NCI-H1930 (cell line): ENCODE results near the gene CPLX1.

Source experiments
- DNase-seq, 2 experiments: peaks; one replicate each; lab custom pipeline; 2025; lab: John Stamatoyannopoulos, UW

CPLX1 gene

GRCh38 chr4:855880-856224 is 29.9 kb upstream of the CPLX1 start:
- DNase-seq, result no peak

DNA sequence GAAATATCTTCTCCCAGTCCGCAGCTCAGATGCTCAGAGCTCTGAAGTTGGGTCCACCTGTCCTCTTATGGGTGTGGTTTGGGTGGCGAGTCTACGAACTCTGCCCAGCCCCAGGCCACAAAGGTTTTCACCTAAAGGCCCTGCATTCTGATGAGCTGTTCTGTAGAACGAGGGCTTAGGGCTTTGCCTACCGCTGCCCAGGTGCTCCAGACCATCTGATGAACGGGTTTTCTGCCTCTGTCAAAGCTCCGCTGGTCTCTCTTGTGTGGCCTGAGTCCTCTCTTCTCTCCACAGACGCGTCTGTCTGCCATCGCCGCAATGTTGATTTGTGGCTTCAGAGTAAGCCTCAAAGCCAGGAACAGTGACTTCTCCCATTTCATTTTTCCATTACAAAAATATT is 28.4 kb upstream of the CPLX1 start:
- no peak for DNase-seq

- no peak for DNase-seq
These were observed 27.5 kb upstream of the CPLX1 start for GRCh38 chr4:853416-853781.

DNA sequence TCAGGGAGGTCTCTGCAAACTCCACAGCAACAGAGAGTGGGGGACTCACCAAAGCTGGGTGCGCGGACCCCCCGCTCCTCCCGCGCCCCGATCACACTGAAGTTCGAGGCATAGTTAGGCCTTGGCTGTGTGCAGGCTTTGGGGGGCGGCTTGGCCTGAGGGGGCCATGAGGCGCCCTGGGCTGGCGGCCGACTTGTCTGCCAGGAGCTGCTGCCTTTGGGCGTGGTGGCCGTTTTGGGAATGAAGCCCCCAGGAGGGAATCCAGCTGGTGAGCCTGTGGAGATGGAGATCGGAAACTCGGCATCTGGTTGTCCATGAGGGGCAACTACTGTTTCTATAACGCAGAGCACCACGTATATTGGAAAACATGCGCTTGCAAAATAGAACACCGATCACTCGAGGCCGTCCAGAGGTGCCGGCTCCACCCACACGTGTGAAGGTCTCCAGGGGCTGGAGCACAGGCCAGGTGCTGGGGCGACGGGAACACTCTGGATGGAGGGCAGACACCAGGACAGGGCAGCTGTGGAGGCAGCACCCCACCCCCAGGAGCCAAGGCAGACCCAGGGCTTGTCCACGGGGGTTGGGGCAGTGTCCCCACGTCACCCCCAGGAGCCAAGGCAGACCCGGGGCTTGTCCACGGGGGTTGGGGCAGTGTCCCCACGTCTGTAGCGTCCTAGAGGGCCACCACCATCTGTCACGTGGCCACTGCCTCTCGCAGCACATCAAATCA is 25.9 kb upstream of the CPLX1 start:
- DNase-seq, result no peak

- no peak for DNase-seq
These were observed 24.5 kb upstream of the CPLX1 start for GRCh38 chr4:850323-850945.

DNA sequence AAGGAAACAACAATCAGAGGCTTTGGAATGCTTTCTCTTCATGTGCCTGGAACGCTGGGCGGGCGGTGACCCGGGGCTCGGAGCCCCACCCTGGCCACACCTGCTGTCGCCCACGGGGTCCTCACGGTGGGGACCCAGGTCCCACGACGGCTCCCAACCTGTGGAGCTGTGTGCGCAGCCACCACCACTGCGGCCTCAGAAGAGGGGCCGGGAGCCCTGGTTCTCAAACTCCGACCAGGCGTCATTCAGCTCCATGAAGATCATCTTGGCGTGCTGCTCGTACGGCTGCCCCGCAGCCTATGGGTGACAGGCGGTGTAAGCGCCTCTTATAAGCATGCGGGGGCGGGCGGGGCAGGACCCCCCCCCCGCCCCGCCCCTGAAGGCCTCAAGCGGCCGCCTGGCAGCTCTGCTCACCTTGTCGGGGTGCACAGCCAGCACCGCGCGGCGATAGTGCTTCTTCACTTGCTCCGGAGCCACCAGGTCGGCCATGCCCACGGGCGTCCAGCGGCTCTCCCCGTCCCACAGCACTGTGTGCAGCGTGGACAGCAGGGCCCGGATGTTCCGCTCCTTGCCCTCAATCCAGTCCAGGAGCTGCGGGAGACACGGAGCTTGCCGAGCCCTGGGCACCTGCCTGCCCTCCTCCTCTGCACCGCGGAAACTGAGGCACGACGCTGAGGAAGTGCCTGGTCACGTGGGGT is 23.7 kb upstream of the CPLX1 start:
- DNase-seq, result no peak

- DNase-seq, result no peak
These were observed 23.0 kb upstream of the CPLX1 start for GRCh38 chr4:848803-849477.

DNA sequence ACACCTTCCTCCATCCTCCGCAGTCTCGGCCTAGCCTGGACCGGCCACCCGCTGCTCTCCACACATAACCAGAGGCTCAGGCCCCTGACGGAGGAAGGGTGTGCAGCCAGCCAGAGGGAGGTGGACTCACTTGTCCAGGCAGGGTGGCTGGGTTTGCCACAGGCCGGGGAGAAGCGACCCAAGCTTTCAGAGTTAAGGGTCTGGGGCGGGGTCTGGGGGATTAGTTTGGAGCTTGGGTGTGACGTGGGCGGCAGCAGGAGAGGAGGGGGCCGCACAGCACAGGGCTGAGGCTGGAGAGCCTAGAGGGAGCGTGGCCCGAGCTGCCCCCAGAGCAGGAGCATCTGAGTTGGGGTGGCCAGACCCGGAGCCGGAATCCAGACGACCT is 22.4 kb upstream of the CPLX1 start:
- no peak for DNase-seq

- DNase-seq, result no peak
These were observed 19.9 kb upstream of the CPLX1 start for GRCh38 chr4:845836-846251.

DNA sequence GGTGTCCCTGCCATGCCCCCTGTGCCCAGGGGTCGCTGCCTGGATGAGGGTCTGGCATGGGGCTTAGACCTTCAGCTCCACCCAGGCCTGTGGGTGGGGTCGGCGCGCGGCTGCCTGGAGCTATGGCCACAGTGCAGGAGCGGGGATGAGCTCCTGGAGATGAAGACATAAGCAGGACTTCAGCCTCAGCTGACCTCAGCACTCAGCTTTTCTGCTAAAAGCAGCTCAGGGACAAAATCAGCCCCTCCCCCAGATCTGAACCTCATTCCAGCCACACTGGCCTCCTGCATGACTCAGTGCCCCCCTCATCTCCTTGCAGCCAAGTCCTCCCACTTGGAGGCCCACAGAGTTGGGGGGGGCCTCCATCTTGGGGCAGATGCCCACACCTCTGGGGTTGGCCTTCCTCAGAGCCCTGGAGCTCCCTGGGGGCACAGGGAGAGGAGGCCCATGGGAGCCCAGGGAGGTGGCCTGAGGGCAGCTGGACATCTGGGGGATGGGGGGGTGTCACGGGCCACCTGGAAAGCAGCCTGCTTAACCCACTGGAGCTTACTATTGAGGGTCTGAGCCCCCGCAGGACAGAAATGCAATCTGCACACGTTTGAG is 19.4 kb upstream of the CPLX1 start:
- DNase-seq, result no peak

GRCh38 chr4:844752-845232 is 18.9 kb upstream of the CPLX1 start:
- DNase-seq, result no peak

DNA sequence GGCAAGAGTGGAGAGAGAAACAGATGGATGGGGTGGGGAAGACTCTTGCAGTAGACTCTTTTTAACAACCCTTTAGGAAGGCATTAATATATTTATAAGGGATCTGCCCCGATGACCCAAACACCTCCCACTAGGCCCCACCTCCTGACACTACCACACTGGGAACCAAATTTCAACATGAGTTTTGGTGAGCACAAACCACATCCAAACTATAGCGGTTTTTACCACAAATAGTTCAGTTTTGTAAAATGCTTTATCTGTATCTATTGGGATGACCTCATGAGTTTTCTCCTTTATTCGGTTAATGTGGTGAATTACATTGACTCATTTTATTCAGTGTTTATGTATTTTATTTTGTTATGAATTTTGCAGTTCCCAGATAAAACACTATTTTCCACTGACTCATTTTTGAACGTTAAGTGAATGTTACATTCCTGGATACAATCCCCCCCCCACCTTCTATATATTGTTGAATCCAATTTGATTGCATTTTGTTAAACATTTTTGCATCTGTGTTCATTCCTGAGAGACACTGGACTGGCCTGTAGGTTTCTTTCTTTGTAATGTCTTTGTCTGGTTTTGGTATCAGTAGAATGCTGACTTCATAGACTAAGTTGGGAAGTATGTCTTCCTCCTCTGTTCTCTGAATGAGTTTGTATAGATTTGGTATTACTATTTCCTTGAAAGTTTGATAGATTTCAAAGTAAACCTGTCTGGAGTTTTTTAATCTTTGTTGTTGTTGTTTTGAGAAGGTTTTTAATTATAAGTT is 13.9 kb upstream of the CPLX1 start:
- no peak for DNase-seq

- no peak for DNase-seq
These were observed 11.8 kb upstream of the CPLX1 start for GRCh38 chr4:837772-838171.

GRCh38 chr4:836750-837301 is 10.9 kb upstream of the CPLX1 start:
- DNase-seq, result no peak

DNA sequence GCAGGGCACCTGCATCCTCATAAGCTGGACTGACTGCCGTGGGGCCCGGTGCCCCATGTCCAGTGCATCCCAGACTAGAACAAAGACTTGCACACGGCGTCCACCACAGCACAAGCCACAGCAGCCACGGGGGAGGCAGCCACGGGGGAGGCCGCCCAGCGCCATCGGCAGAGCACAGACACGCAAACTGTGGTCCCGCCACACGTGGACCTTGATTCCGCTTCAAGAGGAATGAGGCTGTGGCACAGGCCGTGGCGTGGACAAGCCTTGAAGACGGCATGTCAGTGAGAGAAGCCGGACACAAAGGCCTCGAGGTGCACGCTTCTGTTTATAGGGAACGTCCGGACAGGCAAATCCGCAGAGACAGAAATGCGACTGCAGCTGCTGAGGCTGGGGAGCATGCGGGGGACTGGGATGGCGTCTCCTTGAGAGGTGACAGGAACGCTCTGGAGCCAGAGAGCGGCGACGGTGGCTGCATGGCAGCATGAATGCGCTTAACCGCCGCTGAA is 10.1 kb upstream of the CPLX1 start:
- no peak for DNase-seq

DNA sequence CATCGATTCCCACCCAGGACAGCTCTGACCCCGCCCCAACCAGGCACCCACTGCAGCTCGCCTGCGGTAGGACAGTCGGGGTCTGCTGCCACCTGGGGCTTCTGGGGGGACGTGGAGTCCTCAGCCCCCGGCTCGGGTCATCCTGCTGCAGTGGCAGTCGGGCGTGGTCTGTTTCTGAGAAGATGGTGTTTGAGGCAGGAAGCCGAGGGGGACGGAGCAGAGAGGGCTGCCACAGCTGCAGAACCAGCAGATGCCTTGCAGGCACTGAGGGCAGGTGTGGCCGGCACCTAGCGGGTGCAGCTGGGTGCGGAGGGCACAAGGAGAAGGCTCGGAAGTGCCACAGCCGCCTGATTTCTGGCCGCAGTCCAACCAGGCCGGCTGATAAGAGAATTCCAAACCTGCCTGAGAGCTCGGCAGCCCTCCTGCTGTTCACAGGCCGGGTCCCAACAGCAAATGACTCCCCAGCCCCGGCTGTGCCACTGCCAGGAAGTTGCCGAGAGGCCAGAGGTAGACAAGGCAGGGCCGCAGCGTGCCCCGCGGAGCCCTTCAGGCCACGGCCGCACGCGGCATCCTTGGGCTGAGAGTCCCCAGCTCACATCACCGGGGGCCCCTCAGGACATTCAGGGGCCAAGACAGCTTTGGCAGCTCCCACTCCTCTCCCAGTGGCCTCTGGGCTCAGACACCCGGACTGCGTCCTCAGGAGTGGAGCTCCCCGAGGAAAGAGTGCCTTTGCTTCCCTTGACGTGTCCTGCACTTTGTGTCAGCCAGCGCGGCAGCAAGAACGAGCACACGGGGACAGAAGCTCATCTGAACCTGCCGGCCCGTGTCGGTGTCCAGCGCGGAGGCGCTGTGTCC is 9.4 kb upstream of the CPLX1 start:
- no peak for DNase-seq

DNA sequence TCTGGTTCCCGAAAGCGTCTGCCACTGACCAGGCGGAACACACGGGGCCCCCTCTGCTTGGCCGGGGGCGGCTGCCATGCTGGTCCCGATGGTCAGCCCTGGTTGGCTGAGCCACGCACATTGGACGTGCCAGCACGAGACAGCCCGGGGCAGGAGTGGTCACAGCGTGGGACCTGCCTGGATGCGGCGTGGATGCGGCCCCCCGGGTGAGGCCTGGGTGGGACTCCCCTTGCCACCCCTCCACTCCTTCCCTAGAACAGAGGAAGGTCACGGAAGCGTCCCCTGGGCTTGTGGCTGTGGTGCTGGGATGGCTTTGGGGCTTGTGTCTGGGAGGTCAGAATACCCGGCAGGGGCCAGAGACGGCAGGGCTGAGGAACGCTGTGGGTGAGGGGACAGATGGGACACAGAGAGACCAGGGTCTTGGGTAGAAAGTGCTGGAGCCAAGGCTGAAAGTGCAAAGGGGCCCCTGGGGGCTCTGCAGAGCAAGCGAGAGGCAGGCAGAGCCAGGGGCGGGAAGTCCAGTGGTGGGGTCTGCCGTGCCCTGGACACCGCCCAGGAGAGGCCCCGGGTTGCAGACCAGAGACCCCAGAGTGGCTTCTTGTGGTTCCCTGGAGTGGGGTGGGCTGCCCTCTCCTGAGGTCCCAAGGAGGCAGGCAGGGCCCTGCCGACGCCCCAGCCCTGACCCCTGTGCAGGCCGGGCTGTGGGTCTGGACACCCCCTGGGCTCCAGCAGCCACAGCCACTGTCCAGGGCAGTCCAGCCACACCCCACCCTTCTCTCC is 8.6 kb upstream of the CPLX1 start:
- no peak for DNase-seq

DNA sequence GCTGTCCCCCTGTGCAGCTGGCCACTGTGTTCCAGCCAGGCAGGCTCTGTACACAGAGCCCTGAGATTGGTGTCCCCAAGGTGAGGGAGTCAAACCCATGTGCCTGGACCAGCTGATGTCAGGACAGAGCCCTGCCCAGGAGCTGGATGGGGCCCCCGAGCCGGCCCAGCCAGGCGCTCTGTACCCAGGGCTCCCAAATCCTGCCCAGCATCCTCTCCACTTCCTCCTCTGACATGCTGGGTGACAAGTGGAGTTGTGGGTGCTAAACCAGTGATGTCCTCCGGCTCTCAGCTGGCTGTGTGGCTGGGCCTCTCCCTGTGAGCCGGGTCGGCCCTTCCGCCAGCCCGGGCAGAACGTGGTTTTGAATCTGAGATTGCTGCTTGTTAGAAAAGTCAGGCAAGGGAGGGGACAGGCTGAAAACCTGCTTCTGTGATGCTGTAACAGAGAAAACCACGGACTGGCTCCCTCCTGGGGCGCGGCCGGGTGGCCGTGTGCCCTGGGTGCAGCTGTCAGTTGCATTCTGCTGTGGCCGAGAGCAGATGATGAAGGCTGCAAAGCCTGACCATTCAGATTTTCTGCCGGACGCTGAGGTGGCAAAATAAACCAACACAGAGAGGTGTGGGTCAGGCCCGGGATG is 7.9 kb upstream of the CPLX1 start:
- no peak for DNase-seq

DNA sequence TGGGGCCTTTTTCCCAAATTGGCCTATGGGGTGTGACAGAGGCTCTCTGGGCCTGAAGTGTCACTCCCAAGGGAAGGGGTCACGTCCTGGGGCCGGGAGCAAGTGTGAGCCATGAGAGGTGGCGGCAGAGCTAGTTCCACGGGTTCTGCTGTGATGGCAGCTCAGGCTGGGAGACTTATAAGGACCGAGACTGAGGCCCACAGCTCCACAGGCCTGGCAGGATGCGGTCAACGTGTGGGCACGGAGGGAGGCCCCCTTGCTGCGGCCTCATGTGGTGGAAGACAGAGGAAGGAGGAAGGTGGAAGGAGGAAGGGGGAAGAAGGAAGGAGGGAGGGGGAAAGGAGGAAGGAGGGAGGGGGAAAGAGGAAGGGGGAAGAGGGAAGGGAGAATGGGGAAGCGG is 7.2 kb upstream of the CPLX1 start:
- DNase-seq, result no peak
